Cardiac muscle cell (in vitro differentiated cells and primary cell): ENCODE data around the gene ATG4A. TPM values are rescaled to one million over a fixed set of nuclear protein-coding genes. Genes with fewer than 3 reads are reported as not detected.

Experiments
- DNase-seq, 2 donors: peaks; one replicate each; pipeline versions ENCODE4 v3.0.0 to v3.0.0-alpha.2; 2010 to 2017; ENCODE audit warnings: low read depth in 1 of 2, low spot score in 1 of 2
- H3K27ac ChIP-seq: fragments of 200-600 bp; sonication (generic); 2 replicates; pipeline ENCODE4 v1.5.1; 2016
- H3K27me3 ChIP-seq: fragments of 200-600 bp; sonication (generic); 2 replicates; pipeline ENCODE4 v1.6.0; 2016; ENCODE audit warnings: control low read depth
- H3K36me3 ChIP-seq: fragments of 200-600 bp; sonication (generic); 2 replicates; pipeline ENCODE4 v1.5.1; 2016; ENCODE audit warnings: control low read depth
- H3K4me1 ChIP-seq: fragments of 200-600 bp; sonication (generic); 2 replicates; pipeline ENCODE4 v1.8.1; 2017; ENCODE audit warnings: low read depth, mild to moderate bottlenecking, mixed run types
- H3K4me3 ChIP-seq: fragments of 200-600 bp; sonication (generic); 2 replicates; pipeline ENCODE4 v1.5.1; 2016; ENCODE audit warnings: mild to moderate bottlenecking
- H3K9me3 ChIP-seq: fragments of 200-600 bp; sonication (generic); 2 replicates; pipeline ENCODE4 v1.5.1; 2017; ENCODE audit warnings: low read depth, mild to moderate bottlenecking, control low read depth
- CTCF ChIP-seq: IDR thresholded peaks from 2 replicates; pipeline ENCODE4 v1.5.1; 2012; ENCODE audit warnings: low read depth, mild to moderate bottlenecking, low read length
- polyA plus RNA-seq: library from polyadenylated mRNA; unstranded; fragments of >200 nt; fragmentation: Nextera tagmentation; extraction: Ambion mirVana; gene quantifications from 2 replicates; pipeline ENCODE4 v1.2.1, GENCODE V29; 2016
- total RNA-seq: library from RNA; depleted of rRNA; stranded (reverse); fragments of >200 nt; gene quantifications from 2 replicates; pipeline ENCODE4 v1.2.3, GENCODE V29; 2016

ATG4A gene
- total and polyA plus RNA-seq, 2 experiments from 2014 or later = 13.0 to 29.5 TPM

- DNase-seq = no peak
- Histone ChIP-seq H3K4me3 (no peak overlapping the region), H3K27me3 (no peaks in the 10 kb centered on the region), H3K9me3 (no peaks in the 10 kb centered on the region), H3K27ac (no peak overlapping the region), H3K4me1 (no peaks in the 10 kb centered on the region), H3K36me3 (peaks cover 5% of the 10 kb centered on the region)
- no peak for TF ChIP-seq CTCF
Observed at GRCh38 chrX:108178143-108178498, 86.5 kb downstream of the ATG4A start.

GRCh38 chrX:108186811-108187210 lies 95.2 kb downstream of the ATG4A start:
- H3K27me3 ChIP-seq = no peaks in the 10 kb centered on the region
- no peak overlapping the region for H3K27ac ChIP-seq
- H3K36me3 ChIP-seq = peaks cover 6% of the 10 kb centered on the region
- peak in 1 of 2 donors; percentile 60 for DNase-seq
- no peaks in the 10 kb centered on the region for H3K4me1 ChIP-seq
- TF ChIP-seq CTCF = no peak
- H3K4me3 ChIP-seq = no peak overlapping the region
- H3K9me3 ChIP-seq = no peaks in the 10 kb centered on the region

- Histone ChIP-seq H3K27me3 (no peaks in the 10 kb centered on the region), H3K36me3 (no peaks in the 10 kb centered on the region), H3K27ac (no peak overlapping the region), H3K4me1 (no peaks in the 10 kb centered on the region), H3K9me3 (no peaks in the 10 kb centered on the region), H3K4me3 (no peak overlapping the region)
- DNase-seq = peak in 1 of 2 donors; percentile 74
- no peak for TF ChIP-seq CTCF
Observed at GRCh38 chrX:108198420-108198819, 106.8 kb downstream of the ATG4A start.

GRCh38 chrX:108199041-108199440 lies 107.5 kb downstream of the ATG4A start:
- no peak overlapping the region for H3K27ac ChIP-seq
- DNase-seq = no peak
- no peaks in the 10 kb centered on the region for H3K4me1 ChIP-seq
- TF ChIP-seq CTCF = no peak
- H3K9me3 ChIP-seq = no peaks in the 10 kb centered on the region
- no peaks in the 10 kb centered on the region for H3K36me3 ChIP-seq
- no peak overlapping the region for H3K4me3 ChIP-seq
- H3K27me3 ChIP-seq = no peaks in the 10 kb centered on the region

- DNase-seq = peak; percentile 54 to 61
- no peaks in the 10 kb centered on the region for H3K9me3 ChIP-seq
- no peaks in the 10 kb centered on the region for H3K36me3 ChIP-seq
- H3K4me1 ChIP-seq = no peaks in the 10 kb centered on the region
- H3K4me3 ChIP-seq = no peak overlapping the region
- TF ChIP-seq CTCF = peak; percentile 57
- H3K27me3 ChIP-seq = no peaks in the 10 kb centered on the region
- H3K27ac ChIP-seq = no peak overlapping the region
Observed at GRCh38 chrX:108199691-108200090, 108.1 kb downstream of the ATG4A start.

- H3K36me3 ChIP-seq = no peaks in the 10 kb centered on the region
- H3K4me3 ChIP-seq = no peak overlapping the region
- no peaks in the 10 kb centered on the region for H3K27me3 ChIP-seq
- no peak for DNase-seq
- H3K4me1 ChIP-seq = no peaks in the 10 kb centered on the region
- H3K27ac ChIP-seq = no peak overlapping the region
- H3K9me3 ChIP-seq = no peaks in the 10 kb centered on the region
- TF ChIP-seq CTCF = no peak
Observed at GRCh38 chrX:108203540-108203939, 112.0 kb downstream of the ATG4A start.
